GM18526 (cell line): ENCODE data around the gene IFNA14.

Experiments
- POLR2A ChIP-seq: IDR thresholded peaks from 3 replicates; pipeline ENCODE4 v1.6.1; 2011; ENCODE audit not compliant: insufficient read length; ENCODE audit errors: extremely low read depth

Gene IFNA14

DNA sequence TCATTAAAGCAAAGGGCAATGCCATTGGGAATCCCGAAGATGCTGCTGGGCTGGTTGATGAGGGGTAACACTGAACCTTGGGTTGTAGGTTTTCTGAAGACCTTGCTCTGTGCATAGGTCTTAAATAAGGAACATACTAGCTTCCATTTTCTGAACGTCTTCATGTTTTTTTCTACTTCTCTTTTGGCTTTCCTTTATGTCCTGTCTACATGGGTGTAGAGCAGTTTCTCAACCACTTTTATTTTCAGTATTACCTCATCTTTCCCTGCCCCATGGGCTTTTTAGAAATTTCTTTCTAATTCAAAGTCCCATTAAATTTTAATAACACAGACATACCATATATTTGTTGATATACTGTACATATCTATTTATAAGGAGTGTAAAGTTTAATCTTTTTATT lies at the start of gene IFNA14:
TSS of gene IFNA14 (minus strand) at position 95 of the 400 bp plus-strand sequence. CDS start at position 25, 70 bp downstream.
- TF ChIP-seq POLR2A: no peak

- TF ChIP-seq POLR2A: no peak
Measured at GRCh38 chr9:21287280-21287679, 47.5 kb upstream of the IFNA14 start.

GRCh38 chr9:21286659-21287058 lies 46.9 kb upstream of the IFNA14 start:
- TF ChIP-seq POLR2A: no peak

DNA sequence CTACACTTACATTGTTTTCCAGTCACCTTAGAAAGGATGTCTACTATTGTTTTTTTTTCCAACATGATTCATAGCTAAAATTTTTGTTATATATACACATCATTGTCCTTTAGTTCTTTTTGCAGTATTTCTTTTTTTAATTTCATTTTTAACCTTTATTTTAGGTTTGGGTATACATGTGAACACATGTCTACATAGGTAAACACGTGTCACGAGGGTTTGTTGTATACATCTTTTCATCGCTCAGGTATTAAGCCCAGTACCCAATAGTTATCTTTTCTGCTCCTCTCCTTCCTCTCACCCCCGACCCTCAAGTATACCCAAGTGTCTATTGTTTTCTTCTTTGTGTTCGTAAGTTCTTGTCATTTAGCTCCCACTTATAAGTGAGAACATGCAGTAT lies 46.3 kb upstream of the IFNA14 start:
- TF ChIP-seq POLR2A: no peak

GRCh38 chr9:21281275-21281674 lies 41.5 kb upstream of the IFNA14 start:
- TF ChIP-seq POLR2A: no peak

GRCh38 chr9:21268347-21268657 lies 28.5 kb upstream of the IFNA14 start:
- no peak for TF ChIP-seq POLR2A

GRCh38 chr9:21267485-21268346 lies 27.9 kb upstream of the IFNA14 start:
- no peak for TF ChIP-seq POLR2A

DNA sequence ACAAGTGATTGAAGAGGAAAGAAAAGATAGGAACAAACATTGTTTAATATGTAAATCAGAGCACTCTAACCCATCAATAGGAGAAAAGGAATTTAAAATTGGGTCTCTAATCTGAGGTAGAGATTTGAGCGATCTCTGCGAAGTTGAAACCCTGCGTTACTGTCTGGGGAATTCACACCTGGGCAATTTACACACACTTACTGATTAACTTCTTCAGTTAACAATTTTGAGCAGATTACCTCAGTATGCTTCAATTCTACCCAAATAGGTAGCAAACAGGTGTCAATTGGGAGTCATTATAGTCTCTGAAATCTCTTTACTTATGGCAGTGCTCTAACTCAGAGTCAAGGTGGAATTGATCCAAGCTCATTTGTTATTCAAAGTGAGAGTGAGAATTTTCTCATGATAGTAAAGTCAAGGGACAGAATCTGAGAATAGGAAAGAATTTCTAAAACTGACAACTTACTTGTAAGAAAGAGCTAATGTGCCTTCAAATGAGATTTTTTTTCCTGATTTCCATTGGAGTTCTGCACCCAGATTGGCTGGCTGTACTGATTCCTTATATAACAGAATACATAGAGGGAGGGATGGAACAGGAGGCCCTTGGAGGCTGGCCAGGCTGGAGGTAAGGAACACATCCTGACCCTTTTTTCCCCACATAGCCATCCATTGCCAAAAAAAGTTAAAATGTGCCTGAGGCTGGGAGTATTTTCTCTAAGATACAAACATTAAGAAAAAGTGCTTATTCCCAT lies 27.1 kb upstream of the IFNA14 start:
- TF ChIP-seq POLR2A: no peak

DNA sequence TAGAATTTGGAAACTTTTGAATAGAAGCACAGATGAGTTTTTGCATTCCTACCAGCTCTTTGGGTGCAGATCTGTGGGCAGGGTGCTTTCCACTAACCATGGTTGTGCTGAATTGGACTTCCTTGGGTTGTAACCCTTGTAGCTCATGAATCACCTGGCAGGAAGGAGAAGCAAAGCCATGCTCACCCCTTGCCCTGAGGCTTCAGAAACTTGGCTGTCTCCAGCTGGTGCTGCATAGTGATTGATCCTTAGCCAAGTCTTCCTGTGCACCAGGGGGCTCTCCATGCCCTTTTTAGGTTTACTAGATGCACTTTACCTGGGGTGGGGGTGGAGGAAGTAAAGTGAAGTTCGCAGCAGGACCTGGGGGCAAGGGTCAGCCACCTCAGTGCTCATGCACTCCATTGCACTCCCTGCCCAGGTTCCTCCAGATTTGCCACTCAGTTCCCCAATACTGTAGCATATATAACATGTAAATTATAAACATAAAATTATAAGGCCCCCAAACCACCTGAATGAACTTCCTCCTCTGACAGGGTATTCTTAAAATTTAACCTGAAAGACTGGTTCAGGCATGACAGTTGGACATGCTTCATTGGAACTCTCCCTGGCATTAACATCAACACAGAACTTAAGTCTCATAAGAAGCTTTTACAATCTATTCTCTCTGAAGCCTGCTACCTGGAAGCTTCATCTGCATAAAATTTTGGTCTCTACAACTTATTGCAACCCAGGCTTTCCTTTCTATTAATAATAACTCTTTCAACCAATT lies 25.8 kb upstream of the IFNA14 start:
- TF ChIP-seq POLR2A: no peak

DNA sequence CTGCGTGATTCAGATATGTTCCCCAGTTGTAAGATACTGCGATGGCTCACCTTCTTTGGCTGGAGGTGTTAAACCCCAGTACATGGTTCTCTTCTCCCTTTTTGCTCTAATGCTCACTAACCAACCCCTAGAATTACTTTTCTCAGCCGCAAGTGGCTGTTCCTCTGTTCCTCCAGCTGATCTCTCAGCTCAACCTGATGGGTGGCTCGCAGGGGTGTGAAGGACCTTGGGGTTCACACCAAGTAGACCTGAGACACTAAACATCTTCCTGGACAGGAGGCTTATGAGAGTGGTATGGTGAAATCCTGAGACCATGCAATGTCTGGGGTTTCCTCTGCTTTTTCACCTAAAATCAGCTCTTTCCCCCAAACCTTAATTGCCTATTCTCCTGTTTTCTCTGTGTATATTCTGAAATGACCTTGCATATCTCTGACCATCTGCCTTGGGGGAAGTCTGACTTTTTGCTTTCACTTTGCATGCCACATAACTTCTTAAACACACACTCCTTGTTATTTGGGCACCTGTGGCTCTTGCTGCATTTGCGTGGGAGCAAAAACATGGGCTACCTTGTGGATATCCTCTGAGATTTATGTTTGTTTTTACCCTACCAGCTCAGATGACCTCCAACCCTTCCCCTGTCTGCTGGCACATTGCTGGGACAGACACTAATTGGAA lies 15.9 kb upstream of the IFNA14 start:
- TF ChIP-seq POLR2A: no peak

DNA sequence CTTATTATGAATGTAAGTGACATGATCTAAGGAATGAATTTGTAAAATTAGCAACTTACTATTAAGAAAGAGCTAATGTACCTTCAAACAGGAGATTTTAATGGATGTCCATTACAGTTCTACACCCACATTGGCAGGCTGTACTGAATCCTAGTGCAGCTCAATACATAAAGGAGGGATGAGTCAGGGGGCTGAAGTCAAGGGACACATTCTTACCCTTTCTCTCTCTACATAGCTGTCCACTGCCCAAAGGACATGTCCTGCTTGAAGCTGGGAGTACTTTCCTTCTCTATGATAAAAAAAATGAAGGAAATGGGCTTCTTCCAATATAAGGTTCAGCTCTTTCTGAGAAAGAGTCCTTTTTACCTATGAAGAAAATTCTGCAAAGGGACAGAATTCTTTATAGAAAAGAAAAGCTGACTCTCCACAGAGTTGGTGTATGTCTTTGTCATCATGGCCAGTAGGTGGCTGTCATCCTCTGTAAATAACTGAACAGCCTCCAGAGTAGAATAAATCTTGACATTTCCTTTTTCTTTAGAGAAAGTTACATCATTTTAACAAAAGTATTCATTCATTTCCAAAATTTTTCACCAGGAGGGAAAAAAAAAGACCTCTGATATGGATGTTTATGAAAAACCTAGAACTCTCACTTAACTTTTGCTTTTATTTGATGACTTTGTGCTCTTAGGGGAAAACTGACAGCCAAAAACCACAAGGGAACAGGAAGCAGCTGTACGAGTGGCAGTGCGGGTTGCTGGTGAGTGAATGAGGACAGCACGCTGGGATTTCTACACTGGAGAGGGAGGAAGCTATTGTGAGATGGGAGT lies 13.1 kb upstream of the IFNA14 start:
- TF ChIP-seq POLR2A: no peak

- no peak for TF ChIP-seq POLR2A
Measured at GRCh38 chr9:21251638-21252037, 11.8 kb upstream of the IFNA14 start.

- TF ChIP-seq POLR2A: no peak
Measured at GRCh38 chr9:21251190-21251589, 11.4 kb upstream of the IFNA14 start.

- no peak for TF ChIP-seq POLR2A
Measured at GRCh38 chr9:21244836-21245235, 5.0 kb upstream of the IFNA14 start.
